ENCODE results near the gene SLC37A2. TPM values are rescaled to one million over a fixed set of nuclear protein-coding genes. Genes with fewer than 3 reads are reported as not detected.

SLC37A2 gene
- total RNA-seq, 4 donors from 2014 or later = 0.75 to 2.1 (median 1.5) TPM

DNA sequence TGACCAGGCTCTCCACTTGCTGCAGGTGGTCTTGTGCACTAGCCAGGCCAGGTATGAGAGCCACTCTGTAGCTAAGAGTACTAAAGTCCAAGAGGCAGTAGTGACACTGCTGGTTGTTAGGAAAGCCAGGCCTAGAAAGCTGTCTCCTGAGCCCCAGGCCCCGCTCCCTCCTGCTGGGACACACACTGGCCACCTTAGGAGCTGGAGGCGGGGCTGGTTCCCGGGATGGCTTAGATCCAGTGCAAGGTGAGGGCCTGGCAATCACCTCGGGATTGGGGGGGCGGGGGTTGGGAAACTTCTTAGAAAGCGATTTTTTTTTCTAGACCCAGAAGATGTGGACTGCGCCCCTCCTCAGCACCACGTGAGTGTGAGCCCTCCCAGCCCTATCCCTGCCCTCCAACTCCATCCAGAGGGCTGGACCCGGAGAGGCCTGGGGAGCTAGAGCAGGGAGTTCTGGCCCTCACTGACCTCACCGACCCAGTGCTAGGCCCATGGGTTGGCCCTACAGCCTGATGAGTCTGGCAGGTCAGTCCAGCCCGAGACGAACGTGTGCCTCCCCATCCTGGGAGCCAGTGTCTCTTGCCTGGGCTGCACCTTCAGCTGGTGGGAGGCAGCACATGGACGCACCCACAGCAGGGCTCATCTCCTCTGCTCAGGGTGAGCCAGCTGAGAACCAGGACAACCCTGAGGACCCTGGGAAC lies 18.1 kb downstream of the SLC37A2 start:
- Histone ChIP-seq H3K9me3 (no peaks in the 10 kb centered on the region), H3K27ac (no peak overlapping the region), H3K27me3 (peaks cover 0 to 6% (median 5%) of the 10 kb centered on the region in 3 donors), H3K4me1 (no peaks in the 10 kb centered on the region), H3K4me3 (no peak overlapping the region), H3K36me3 (no peaks in the 10 kb centered on the region)
- ATAC-seq (no peak), DNase-seq (no peak)
- TF ChIP-seq POLR2A (IDR thresholded peaks at IDR 0.05) = no peak
- TF ChIP-seq CTCF (IDR thresholded peaks at IDR 0.05 in 4 of 5, conservative IDR thresholded peaks at IDR 0.05 in 1 of 5) = no peak
- intact Hi-C loops (cut with DNase I; ENCODE audit: low total_unique reads) = no loop called here
- in situ Hi-C loops (cut with MboI; ENCODE audit: low sequenced_read_pairs in 4 of 4) = no loop called here

DNA sequence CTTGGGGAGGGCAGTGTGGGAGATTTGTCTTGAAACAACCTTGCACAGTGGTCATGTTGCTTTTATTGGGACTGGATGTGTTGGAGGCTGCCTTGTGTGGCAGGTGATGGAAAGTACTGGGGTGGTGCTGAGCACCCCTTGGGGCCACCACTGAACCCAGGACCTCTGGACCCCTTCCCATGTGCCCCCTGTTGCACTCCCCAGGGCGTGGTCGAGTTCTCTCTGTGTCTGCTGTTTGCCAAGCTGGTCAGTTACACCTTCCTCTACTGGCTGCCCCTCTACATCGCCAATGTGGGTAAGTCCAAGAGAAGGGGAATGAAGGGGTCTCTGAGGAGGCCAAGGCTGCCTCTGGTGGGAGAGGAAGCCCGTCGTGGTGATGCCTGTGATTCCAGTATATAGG lies 18.9 kb downstream of the SLC37A2 start:
- no peak overlapping the region for H3K27ac ChIP-seq
- ATAC-seq = no peak
- intact Hi-C loops (cut with DNase I; ENCODE audit: low total_unique reads) (no loop called here), in situ Hi-C loops (cut with MboI; ENCODE audit: low sequenced_read_pairs in 4 of 4) (no loop called here)
- no peaks in the 10 kb centered on the region for H3K9me3 ChIP-seq
- no peak for TF ChIP-seq CTCF (IDR thresholded peaks at IDR 0.05 in 4 of 5, conservative IDR thresholded peaks at IDR 0.05 in 1 of 5)
- no peak for DNase-seq
- H3K4me3 ChIP-seq = no peak overlapping the region
- H3K4me1 ChIP-seq = no peaks in the 10 kb centered on the region
- H3K36me3 ChIP-seq = no peaks in the 10 kb centered on the region
- H3K27me3 ChIP-seq = peaks cover 0 to 6% (median 5%) of the 10 kb centered on the region in 3 donors

DNA sequence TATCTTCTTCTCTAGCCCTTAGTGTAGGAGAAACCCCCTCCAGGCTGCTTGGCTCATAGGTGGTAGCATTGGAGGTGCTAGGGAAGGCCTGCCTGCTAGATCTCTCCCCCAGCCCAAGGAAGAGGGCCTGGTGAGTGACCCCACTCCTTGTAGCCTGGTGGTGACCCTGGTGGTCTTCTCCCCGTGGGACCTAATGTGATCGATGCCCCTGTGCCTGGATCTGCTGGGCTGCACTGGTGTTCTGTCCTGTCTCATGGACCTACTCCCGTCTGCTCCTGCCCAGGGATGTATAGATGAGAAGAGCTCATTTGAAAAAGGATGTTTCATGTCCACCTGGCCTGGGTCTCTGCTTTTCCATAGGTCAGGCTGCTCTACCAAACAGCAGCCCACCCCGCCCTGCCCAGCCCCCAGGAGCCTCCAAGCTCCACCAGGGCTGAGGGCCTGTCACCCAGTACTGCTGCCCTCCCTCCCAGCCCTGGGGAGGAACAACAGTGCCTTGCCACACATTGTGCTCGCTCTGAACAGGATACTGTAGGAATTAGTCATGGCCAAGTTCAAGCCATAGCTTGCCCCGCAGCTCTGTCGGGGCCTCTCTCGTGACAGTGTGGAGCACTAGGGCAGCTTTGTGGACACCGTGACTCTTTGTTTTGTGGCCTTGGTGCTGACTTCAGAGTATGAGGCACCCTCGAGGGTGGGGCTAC lies 19.7 kb downstream of the SLC37A2 start:
- ATAC-seq (no peak), DNase-seq (no peak)
- Histone ChIP-seq H3K4me1 (no peaks in the 10 kb centered on the region), H3K9me3 (no peaks in the 10 kb centered on the region), H3K27ac (no peak overlapping the region), H3K36me3 (no peaks in the 10 kb centered on the region), H3K27me3 (peaks cover 0 to 6% (median 5%) of the 10 kb centered on the region in 3 donors), H3K4me3 (no peak overlapping the region)
- TF ChIP-seq CTCF (IDR thresholded peaks at IDR 0.05 in 4 of 5, conservative IDR thresholded peaks at IDR 0.05 in 1 of 5) = no peak
- TF ChIP-seq POLR2A (IDR thresholded peaks at IDR 0.05) = no peak
- in situ Hi-C loops (cut with MboI; ENCODE audit: low sequenced_read_pairs in 4 of 4) (no loop called here), intact Hi-C loops (cut with DNase I; ENCODE audit: low total_unique reads) (no loop called here)

GRCh38 chr11:125083312-125084056 lies 20.4 kb downstream of the SLC37A2 start:
- DNase-seq (no peak), ATAC-seq (no peak)
- H3K27ac ChIP-seq = no peak overlapping the region
- no peaks in the 10 kb centered on the region for H3K9me3 ChIP-seq
- intact Hi-C loops (cut with DNase I; ENCODE audit: low total_unique reads) = no loop called here
- peaks cover 0 to 6% (median 5%) of the 10 kb centered on the region in 3 donors for H3K27me3 ChIP-seq
- H3K36me3 ChIP-seq = no peaks in the 10 kb centered on the region
- TF ChIP-seq CTCF (IDR thresholded peaks at IDR 0.05 in 4 of 5, conservative IDR thresholded peaks at IDR 0.05 in 1 of 5) (no peak), POLR2A (IDR thresholded peaks at IDR 0.05) (no peak)
- H3K4me1 ChIP-seq = no peaks in the 10 kb centered on the region
- no peak overlapping the region for H3K4me3 ChIP-seq
- in situ Hi-C loops (cut with MboI; ENCODE audit: low sequenced_read_pairs in 4 of 4) = no loop called here

All from gastrocnemius medialis (tissue), 4 donors.